IMR-90 (cell line): ENCODE data around the gene SIAH1.

Experiments used
- CTCF ChIP-seq: conservative IDR thresholded peaks from 2 replicates; pipeline ENCODE4 v1.5.1; 2012; ENCODE audit warnings: mild to moderate bottlenecking, low read depth, low read length, improper control_type of control experiment
- FOS ChIP-seq: fragments of 150-350 bp; IDR thresholded peaks from 2 replicates; pipeline ENCODE4 v1.6.1; 2016; ENCODE audit warnings: low read depth, low read length
- POLR2A ChIP-seq: IDR thresholded peaks from 2 replicates; pipeline ENCODE4 v1.6.1; 2012; ENCODE audit warnings: mild to moderate bottlenecking, low read depth, low read length
- RCOR1 ChIP-seq: IDR thresholded peaks from 2 replicates; pipeline ENCODE4 v1.6.1; 2012; ENCODE audit warnings: mild to moderate bottlenecking, low read length, improper control_type of control experiment; ENCODE audit not compliant: insufficient replicate concordance
- SMC3 ChIP-seq: fragments of 150-350 bp; IDR thresholded peaks from 2 replicates; pipeline ENCODE4 v1.6.1; 2016; ENCODE audit warnings: low read depth, mild to moderate bottlenecking, antibody characterized with exemption, low read length, moderate library complexity
- USF2 ChIP-seq: fragments of 150-350 bp; IDR thresholded peaks from 2 replicates; pipeline ENCODE4 v1.6.1; 2017; ENCODE audit warnings: mild to moderate bottlenecking, antibody characterized with exemption, low read length, low read depth
- TF ChIP-seq, protein P1 (sequence below): fragments of 150-350 bp; IDR thresholded peaks from 2 replicates; pipeline ENCODE4 v1.6.1; 2016; ENCODE audit warnings: low read depth, mild to moderate bottlenecking, low read length, moderate library complexity, borderline replicate concordance

DNA sequence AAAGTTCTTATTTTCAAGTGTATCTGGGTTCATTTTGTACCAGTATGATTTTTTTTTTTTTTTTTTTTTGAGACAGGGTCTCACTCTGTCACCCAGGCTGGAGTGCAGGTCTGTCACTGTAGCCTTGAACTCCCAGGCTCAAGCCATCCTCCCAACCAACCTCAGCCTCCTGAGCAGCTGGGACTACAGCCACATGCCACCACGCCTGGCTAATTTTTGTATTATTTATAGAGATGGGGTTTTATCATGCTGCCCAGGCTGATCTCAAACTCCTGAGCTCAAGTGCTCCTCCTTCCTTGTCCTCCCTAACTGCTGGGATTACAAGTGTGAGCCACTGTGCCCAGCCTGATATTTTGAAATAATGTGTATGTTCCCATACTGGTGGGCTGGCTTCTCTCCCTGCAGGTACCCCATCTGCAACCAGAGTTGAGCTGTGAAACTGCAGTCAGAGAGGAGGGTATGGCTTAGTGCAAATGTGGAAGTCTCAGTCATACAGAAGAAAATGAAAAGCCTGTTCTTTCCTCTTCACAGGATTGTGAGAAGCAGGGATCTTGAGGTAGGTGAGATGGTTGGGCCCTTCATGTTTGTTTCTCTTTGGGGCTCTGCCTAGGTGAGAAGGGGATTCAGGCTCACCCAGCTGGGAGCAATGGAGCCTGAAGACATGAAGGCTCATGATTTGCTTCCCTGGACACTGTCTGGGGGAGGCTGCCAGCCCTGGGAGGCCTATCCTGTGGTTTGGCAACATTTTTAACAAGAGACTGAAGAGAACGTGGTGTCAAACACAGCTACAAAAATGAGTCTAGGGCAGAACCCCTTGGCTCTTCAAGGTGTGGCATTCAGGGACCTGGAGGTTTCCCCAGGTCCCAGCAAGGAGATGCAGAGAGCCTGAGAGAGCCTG lies 41.3 kb upstream of the SIAH1 start:
- TF ChIP-seq POLR2A (no peak), USF2 (no peak), CTCF (no peak), RCOR1 (no peak), FOS (no peak), SMC3 (no peak)
- TF ChIP-seq, protein P1, sequence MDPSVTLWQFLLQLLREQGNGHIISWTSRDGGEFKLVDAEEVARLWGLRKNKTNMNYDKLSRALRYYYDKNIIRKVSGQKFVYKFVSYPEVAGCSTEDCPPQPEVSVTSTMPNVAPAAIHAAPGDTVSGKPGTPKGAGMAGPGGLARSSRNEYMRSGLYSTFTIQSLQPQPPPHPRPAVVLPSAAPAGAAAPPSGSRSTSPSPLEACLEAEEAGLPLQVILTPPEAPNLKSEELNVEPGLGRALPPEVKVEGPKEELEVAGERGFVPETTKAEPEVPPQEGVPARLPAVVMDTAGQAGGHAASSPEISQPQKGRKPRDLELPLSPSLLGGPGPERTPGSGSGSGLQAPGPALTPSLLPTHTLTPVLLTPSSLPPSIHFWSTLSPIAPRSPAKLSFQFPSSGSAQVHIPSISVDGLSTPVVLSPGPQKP, result no peak
